Omental fat pad (tissue), 4 donors: ENCODE data around the gene PATJ. TPM values are rescaled to one million over a fixed set of nuclear protein-coding genes. Genes with fewer than 3 reads are reported as not detected.

ENCODE experiments used
- ATAC-seq: fragments of 150-250 bp; one replicate; pipeline ENCODE4 v1.9.1; 2016; ENCODE audit warnings: mild to moderate bottlenecking, moderate library complexity; ENCODE audit not compliant: low FRiP score
- DNase-seq: peaks from one replicate; pipeline ENCODE4 v3.0.0-alpha.2; 2019; ENCODE audit warnings: low spot score
- total RNA-seq, 4 donors: library from RNA; depleted of rRNA; stranded (reverse); fragments of >200 nt; gene quantifications; one replicate each; pipeline ENCODE4 v1.1.0, GENCODE V29; 2016
- TF ChIP-seq, protein P1 (sequence below), 3 donors: fragments of 450-650 bp; IDR thresholded peaks; one replicate each; pipeline ENCODE4 v1.5.1; 2016 to 2017; ENCODE audit warnings: antibody characterized with exemption in 3 of 3, mild to moderate bottlenecking in 3 of 3, moderate library complexity in 2 of 3

PATJ gene
- total RNA-seq, 4 donors from 2014 or later, result 12.1 to 31.4 (median 20.0) TPM

DNA sequence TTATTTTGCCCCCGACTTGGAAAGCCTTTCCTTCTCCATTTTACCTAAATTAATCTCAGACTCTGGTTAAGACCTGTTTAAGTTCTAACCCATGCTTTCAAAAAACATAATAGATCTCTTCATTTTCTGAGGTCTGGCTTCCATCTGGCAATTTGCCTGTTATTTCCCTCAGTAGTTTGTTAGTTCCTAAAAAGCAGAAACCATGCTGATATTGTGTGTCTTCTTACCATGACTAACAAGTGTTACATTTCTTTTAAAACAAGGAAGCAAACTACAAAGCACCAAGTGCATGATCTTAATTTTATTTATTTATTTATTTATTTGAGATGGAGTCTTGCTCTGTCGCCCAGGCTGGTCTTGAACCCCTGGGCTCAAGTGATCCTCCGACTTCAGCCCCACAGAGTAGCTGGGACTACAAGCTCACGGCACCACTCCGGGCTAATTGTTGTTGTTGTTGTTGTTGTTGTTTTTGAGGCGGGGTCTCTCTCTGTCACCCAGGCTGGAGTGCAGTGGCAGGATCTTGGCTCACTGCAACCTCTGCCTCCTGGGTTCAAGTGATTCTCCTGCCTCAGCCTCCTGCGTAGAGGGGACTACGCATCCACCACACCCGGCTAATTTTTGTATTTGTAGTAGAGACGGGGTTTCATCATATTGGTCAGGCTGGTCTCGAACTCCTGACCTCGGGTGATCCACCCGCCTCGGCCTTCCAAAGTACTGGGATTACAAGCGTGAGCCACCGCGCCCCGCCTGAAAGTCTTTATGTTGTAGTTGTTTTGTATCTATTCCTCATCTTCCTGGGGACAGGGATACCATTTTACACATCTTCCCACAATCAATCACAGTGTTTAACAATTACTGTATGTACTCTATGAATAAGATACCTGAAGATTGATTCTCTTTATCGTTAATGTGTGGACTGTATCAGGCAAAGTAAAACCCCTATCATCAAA, 1.3 kb upstream of the PATJ start:
- no peak for DNase-seq
- ATAC-seq, result no peak
- TF ChIP-seq, protein P1, sequence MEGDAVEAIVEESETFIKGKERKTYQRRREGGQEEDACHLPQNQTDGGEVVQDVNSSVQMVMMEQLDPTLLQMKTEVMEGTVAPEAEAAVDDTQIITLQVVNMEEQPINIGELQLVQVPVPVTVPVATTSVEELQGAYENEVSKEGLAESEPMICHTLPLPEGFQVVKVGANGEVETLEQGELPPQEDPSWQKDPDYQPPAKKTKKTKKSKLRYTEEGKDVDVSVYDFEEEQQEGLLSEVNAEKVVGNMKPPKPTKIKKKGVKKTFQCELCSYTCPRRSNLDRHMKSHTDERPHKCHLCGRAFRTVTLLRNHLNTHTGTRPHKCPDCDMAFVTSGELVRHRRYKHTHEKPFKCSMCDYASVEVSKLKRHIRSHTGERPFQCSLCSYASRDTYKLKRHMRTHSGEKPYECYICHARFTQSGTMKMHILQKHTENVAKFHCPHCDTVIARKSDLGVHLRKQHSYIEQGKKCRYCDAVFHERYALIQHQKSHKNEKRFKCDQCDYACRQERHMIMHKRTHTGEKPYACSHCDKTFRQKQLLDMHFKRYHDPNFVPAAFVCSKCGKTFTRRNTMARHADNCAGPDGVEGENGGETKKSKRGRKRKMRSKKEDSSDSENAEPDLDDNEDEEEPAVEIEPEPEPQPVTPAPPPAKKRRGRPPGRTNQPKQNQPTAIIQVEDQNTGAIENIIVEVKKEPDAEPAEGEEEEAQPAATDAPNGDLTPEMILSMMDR (IDR thresholded peaks at IDR 0.05), result no peak

DNA sequence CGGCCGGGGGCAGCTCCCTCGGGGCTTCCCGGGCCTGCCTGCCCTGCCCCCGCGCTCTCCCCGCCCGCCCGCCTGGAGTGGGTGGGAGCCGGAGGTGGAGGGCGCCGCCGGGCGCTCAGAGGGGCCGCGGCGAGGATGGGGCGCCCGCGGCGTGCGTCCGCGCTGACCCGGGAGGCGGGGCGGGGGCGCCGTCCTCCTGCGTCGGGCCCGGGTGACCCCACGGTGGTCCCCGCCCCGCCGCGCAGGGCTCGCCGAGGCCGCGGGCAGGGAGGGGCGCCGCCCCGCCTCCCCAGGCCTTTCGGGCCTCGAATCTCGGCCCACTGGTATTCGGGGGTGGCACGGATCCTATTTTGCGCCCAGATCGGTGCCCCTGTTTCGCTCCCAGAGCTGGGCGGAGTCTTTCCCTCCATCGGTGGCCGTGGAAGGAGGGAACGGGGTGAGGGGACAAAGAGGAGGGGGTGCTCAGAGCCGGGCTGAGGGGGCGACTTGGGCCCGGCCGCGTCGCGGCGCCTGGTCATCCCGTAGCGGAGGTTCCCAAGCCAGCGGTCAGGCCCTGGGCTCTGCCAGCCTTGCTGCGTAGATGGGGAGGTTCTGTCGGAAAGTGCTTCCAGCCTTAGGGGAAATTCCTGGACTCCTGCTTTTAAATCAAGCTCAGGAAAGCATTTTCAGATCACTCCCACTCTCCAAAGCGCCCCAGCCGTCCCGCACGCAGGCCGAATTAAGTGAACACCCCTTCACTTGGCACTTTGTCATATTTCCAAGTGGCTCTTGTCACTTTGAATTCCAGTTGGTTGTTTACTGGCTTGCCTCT, 545 bp downstream of the PATJ start:
- TF ChIP-seq, protein P1 (IDR thresholded peaks at IDR 0.05), result no peak
- DNase-seq (no peak), ATAC-seq (peak; percentile 78)

DNA sequence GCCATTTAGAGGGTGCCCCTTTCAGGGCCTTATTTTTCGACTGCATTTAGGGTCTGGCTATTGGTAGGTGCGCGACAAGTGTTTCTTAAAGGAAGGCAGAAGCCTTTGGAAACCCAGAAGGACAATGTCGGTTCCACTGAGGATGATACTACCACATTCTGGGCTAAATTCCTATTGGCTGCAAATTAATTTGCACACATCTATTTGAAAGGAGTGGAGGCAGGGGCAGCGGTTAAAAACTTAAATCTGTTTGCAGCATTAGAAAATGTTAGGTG, 1.1 kb downstream of the PATJ start:
- DNase-seq, result no peak
- ATAC-seq, result no peak

DNA sequence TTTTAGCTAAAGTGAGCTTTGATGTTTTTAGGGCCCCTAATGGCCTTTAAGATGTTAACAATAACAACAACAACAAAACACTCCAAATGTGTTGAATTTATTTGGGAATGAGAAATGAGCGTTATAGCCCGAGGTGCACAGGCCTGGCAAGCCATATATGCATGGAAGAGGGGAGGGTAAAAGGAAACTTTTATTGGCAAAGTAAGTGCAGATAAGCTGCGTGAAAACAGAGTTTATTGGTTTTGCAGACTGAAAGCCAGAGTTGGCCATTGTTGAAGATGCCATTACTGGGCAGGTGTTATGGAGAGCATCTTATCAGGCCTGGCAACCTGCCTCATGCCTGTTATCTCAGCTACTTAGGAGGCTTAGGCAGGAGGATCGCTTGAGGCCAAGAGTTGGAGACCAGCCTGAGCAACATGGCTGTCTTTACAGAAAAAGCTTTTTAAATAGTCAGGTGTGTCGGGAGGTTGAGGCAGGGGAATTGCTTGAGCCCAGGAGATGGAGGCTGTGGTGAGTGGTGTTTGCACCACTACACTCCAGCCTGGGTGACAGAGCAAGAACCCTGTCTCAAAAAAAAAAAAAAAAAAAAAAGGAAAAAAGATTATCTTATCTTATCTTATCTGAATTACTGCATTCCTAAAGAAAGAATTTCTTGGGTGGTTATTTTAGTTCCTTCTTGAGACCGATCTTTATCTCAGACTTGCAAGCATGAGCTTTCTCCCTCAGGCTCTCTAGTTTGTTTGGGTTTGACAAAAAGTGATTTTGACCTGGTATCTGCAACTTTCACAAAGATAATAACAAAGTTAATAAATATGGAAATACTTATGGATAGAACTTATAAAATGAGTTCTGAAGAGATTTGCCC, 1.7 kb downstream of the PATJ start:
- TF ChIP-seq, protein P1 (IDR thresholded peaks at IDR 0.05), result no peak
- ATAC-seq (no peak), DNase-seq (no peak)

More for the DNA sequence above, 1.1 kb downstream of the PATJ start:
- TF ChIP-seq, protein P1 (IDR thresholded peaks at IDR 0.05), result no peak

DNA sequence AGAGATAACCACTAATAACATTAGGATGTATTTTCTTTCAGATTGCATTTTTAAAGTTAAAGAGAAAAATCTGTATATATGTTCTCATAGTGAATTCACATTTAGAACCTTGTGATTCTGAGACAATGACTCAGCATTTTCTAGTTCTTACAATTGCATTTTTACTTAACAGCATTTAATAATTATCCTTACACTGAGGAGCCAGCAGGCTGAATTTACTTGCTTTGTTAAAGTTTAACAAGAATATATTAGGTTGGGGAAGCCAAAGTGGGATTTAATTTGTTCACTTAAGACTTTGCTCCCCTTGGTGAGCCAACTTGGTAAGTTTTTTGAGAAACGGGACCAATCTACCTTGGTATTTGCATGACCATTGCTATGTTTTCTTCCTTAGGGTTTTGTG, 4.5 kb downstream of the PATJ start:
- TF ChIP-seq, protein P1 (IDR thresholded peaks at IDR 0.05), result no peak
- DNase-seq, result no peak
- no peak for ATAC-seq

DNA sequence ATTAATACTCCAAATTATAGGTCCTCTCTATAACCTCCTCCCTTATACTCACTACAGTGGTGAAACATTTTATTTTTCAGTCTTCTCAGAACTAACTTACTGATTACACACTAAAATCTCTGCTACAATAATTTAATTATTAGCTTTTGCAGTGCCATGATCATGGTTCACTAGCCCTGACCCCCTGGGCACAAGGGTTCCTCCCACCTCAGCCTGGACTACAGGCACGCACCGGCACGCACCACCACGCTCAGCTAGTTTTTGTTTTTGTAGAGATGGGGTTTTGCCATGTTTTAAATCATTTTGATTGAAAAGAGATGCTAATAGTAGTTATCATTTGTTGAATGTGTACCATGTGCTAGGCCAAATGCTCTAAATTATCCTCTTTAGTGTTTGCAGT, 6.3 kb downstream of the PATJ start:
- no peak for DNase-seq
- no peak for ATAC-seq
- TF ChIP-seq, protein P1 (IDR thresholded peaks at IDR 0.05), result no peak
